ENCODE results near the gene PLCB3.

GRCh38 chr11:64250415-64251015, 815 bp upstream of the PLCB3 start:
- no peak for TF ChIP-seq POLR2AphosphoS5 (IDR thresholded peaks at IDR 0.05; ENCODE audit: low read depth)
- TF ChIP-seq, protein P1, sequence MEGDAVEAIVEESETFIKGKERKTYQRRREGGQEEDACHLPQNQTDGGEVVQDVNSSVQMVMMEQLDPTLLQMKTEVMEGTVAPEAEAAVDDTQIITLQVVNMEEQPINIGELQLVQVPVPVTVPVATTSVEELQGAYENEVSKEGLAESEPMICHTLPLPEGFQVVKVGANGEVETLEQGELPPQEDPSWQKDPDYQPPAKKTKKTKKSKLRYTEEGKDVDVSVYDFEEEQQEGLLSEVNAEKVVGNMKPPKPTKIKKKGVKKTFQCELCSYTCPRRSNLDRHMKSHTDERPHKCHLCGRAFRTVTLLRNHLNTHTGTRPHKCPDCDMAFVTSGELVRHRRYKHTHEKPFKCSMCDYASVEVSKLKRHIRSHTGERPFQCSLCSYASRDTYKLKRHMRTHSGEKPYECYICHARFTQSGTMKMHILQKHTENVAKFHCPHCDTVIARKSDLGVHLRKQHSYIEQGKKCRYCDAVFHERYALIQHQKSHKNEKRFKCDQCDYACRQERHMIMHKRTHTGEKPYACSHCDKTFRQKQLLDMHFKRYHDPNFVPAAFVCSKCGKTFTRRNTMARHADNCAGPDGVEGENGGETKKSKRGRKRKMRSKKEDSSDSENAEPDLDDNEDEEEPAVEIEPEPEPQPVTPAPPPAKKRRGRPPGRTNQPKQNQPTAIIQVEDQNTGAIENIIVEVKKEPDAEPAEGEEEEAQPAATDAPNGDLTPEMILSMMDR (IDR thresholded peaks at IDR 0.05; ENCODE audit: insufficient read depth, low read length): no peak

All from HL-60 (cell line).